Heart left ventricle (tissue), 16 donors: Measurements from ENCODE around the gene RABIF. TPM values are rescaled to one million over a fixed set of nuclear protein-coding genes. Genes with fewer than 3 reads are reported as not detected.

Source experiments
- ATAC-seq, 4 donors: fragments of 200-7000 bp; cut with Tn5 transposase; one replicate each; pipeline ENCODE4 v1.9.1; 2020 to 2022; ENCODE audit warnings: moderate library complexity in 4 of 4, mild to moderate bottlenecking in 3 of 4, moderate number of reproducible peaks in 1 of 4
- DNase-seq, 5 donors: peaks; one replicate each; pipeline ENCODE4 v3.0.0-alpha.2; 2020
- H3K27ac ChIP-seq, 12 donors: fragments of 200-600 bp; sonication (generic) in 4 of 12; one replicate each; pipeline versions ENCODE4 v1.5.0 to v1.8.0; 2016 to 2022; ENCODE audit warnings: mild to moderate bottlenecking in 2 of 12
- H3K27me3 ChIP-seq, 9 donors: fragments of 200-600 bp; sonication (generic) in 2 of 9; one replicate each; pipeline versions ENCODE4 v1.5.1 to v1.8.0; 2016 to 2022; ENCODE audit warnings: mild to moderate bottlenecking in 3 of 9
- H3K36me3 ChIP-seq, 9 donors: fragments of 200-600 bp; sonication (generic) in 2 of 9; one replicate each; pipeline versions ENCODE4 v1.5.0 to v1.8.0; 2018 to 2022; ENCODE audit warnings: mild to moderate bottlenecking in 2 of 9
- H3K4me1 ChIP-seq, 12 donors: fragments of 200-600 bp; sonication (generic) in 4 of 12; one replicate each; pipeline versions ENCODE4 v1.5.0 to v1.8.0; 2016 to 2022; ENCODE audit warnings: mild to moderate bottlenecking in 3 of 12
- H3K4me3 ChIP-seq, 12 donors: fragments of 200-600 bp; sonication (generic) in 4 of 12; one replicate each; pipeline versions ENCODE4 v1.5.0 to v1.8.0; 2017 to 2022; ENCODE audit warnings: mild to moderate bottlenecking in 9 of 12, moderate library complexity in 4 of 12
- H3K9me3 ChIP-seq, 12 donors: fragments of 200-600 bp; sonication (generic) in 4 of 12; one replicate each; pipeline versions ENCODE4 v1.5.0 to v1.8.0; 2016 to 2022; ENCODE audit warnings: mild to moderate bottlenecking in 1 of 12
- POLR2A ChIP-seq, 2 donors: fragments of 450-650 bp; IDR thresholded peaks; one replicate each; pipeline ENCODE4 v1.6.1; 2017; ENCODE audit warnings: antibody characterized with exemption in 2 of 2, mild to moderate bottlenecking in 2 of 2, moderate library complexity in 2 of 2
- WGBS, 4 donors: extraction: QIAGEN DNeasy Blood & Tissue Kit in 2 of 4; methylation state at CpG; one replicate each; pipeline versions ENCODE4 v1.1.5 to v1.1.7; 2013 to 2018; 5-methylcytosine and 5-hydroxymethylcytosine counted together
- intact Hi-C, 10 donors: fragments of 100-400 bp; cut with DNase I; formaldehyde crosslinking; loops; one replicate each; pipeline versions ENCODE4 v1.11.1 to v1.14.2; 2022
- polyA plus RNA-seq, 2 donors: library from polyadenylated mRNA; stranded (reverse); fragments of 200-250 nt; gene quantifications; one replicate each; pipeline ENCODE4 v1.2.3, GENCODE V29; 2013
- total RNA-seq, 9 donors: library from RNA; depleted of rRNA in 2 of 9; stranded (reverse); fragments of >200 nt in 2 of 9; fragmentation: NEBNext Ultra II Directional in 3 of 9; extraction: Animal tissue kit (Norgen Biotek cat#: 25700) in 3 of 9; gene quantifications; one replicate each; pipeline versions ENCODE4 v1.1.0 to v1.2.4, GENCODE V29; 2016 to 2023
- TF ChIP-seq, protein P1 (sequence below), 12 donors: fragments of 200-600 bp; sonication (generic) in 4 of 12; IDR thresholded peaks; one replicate each; pipeline versions ENCODE4 v1.5.0 to v1.8.0; 2018 to 2022; ENCODE audit warnings: antibody characterized with exemption in 12 of 12, mild to moderate bottlenecking in 5 of 12
- donor health status: ischemic (EF 13 %, LVEDD 7.1; RV severe dilation, severe dysfunction).
- donor health status: healthy with polysubstance abuse.
- donor health status: DM: no; HTN: yes; CAD: no.
- donor health status: DM: no; HTN: no; CAD: no.
- donor health status: ischemic (EF 25% LVEDD 6.9; RV normal size, moderate dysfunction).
- donor health status: ischemic (EF 25% LVEDD 5.7; RV mildly dilated, moderate dysfunction).
- donor health status: healthy.
- donor health status: DM: yes; HTN: yes; CAD: no.
- donor health status: ischemic (EF 35%, LVEDD 5.7; RV mildly dilated, moderate dysfunction).
- donor health status: nonischemic (EF 11% LVEDD 7.7; RV severe dilation, severe dysfunction).
- donor health status: DM: yes; HTN: yes; CAD: no.
- donor health status: PGD.
- donor health status: ischemic (EF 29% LVEDD 5.4; RV normal size, mild dysfunction).
- donor health status: nonischemic (EF 23%, LVEDD 6.1; RV moderate dilation, normal function).

RABIF gene
- total and polyA plus RNA-seq, 11 donors = 3.6 to 12.1 (median 5.3) TPM

DNA sequence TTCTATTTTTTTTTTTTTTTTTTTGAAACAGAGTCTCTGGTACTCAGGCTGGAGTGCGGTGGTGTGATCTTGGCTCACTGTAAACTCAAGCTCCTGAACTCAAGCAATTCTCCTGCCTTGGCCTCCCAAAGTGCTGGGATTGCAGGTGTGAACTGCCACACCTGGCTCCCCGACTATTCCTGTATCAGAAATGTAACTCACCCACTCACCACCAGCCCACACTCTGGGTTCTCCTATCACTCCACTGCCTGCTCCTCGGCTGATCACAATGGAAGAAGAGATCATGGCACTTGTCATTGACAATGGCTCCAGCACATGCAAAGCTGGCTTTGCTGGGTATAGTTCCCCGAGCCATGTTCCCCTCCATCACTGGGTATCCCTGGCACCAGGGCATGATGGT is 15.9 kb downstream of the RABIF start:
- Histone ChIP-seq H3K27ac (no peak overlapping the region), H3K27me3 (no peaks in the 10 kb centered on the region), H3K9me3 (no peaks in the 10 kb centered on the region), H3K36me3 (peaks cover 0 to 5% (median 0%) of the 10 kb centered on the region in 9 donors), H3K4me1 (no peaks in the 10 kb centered on the region), H3K4me3 (no peak overlapping the region)
- no peak for DNase-seq
- ATAC-seq = no peak
- WGBS, 4 donors = 81 to 94% (median 93%) methylated on average over 3 to 4 of the region's 4 CpGs
- intact Hi-C loops = no loop called here
- no peak for TF ChIP-seq POLR2A (IDR thresholded peaks at IDR 0.05)
- TF ChIP-seq, protein P1, sequence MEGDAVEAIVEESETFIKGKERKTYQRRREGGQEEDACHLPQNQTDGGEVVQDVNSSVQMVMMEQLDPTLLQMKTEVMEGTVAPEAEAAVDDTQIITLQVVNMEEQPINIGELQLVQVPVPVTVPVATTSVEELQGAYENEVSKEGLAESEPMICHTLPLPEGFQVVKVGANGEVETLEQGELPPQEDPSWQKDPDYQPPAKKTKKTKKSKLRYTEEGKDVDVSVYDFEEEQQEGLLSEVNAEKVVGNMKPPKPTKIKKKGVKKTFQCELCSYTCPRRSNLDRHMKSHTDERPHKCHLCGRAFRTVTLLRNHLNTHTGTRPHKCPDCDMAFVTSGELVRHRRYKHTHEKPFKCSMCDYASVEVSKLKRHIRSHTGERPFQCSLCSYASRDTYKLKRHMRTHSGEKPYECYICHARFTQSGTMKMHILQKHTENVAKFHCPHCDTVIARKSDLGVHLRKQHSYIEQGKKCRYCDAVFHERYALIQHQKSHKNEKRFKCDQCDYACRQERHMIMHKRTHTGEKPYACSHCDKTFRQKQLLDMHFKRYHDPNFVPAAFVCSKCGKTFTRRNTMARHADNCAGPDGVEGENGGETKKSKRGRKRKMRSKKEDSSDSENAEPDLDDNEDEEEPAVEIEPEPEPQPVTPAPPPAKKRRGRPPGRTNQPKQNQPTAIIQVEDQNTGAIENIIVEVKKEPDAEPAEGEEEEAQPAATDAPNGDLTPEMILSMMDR (IDR thresholded peaks at IDR 0.05) = no peak

DNA sequence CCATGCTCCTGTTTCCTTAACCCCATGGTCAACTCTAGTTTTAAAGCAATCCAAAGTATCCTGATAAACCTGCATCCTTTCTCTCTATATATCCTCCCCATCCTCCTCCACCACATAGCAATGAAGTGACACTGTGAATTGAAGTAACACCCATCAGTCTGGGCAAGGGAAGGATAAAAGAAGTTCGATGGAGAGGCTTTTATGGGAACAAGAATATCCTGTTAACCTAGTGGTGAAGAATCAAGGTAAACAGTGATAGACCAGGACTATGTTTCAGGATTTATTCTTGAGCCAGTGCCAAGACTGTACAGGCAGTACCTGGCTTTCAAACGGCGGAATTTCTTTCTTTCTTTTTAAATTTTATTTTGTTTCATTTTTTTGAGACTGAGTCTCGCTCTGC is 17.6 kb downstream of the RABIF start:
- Histone ChIP-seq H3K9me3 (no peaks in the 10 kb centered on the region), H3K27ac (no peak overlapping the region), H3K4me3 (no peak overlapping the region), H3K36me3 (no peaks in the 10 kb centered on the region), H3K4me1 (no peaks in the 10 kb centered on the region), H3K27me3 (no peaks in the 10 kb centered on the region)
- WGBS, 4 donors = 78 to 86% (median 83%) methylated on average over 4 of the region's 4 CpGs
- intact Hi-C loops = no loop called here
- ATAC-seq (no peak), DNase-seq (no peak)
- TF ChIP-seq POLR2A (IDR thresholded peaks at IDR 0.05) = no peak
- TF ChIP-seq, protein P1 (IDR thresholded peaks at IDR 0.05) = no peak

DNA sequence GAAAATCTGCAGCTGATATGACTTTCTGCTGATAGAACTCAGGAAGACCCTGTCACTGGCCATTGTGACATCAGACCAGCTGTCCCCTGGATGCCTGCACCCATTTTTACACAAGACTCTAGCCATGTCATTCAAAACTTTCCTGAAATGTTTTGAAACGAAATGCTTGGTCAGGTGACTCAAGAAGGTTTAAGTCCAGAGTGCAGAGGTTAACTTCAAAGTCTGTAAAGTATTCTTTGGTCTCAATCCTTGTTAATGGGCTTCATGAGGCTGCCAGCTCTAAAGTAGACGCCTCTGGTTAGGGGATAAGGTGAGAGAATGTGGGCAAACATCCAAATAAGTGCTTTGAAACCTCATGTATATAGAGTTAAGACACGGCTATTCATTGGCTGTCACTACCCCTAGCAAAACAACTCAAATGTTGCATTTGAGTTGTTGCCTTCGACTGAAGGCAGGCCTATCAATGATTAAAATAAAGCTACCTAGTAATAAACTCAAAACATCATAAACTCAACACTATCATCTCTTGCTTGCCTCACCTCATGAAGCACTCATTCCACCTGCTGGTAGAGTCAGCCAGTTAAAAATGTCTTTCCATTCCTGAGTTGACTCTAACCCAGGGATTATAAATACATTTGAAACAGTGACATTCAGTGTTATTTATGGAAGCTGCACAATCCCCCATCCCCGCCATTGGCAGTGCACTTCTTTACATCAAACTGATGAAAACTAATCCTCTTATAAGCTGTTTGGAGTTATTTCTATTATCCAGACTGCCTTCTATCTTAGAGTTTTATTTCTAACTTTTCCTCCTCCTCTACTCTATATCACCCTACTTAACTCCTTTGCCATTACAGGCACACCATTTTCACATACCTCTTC is 26.0 kb downstream of the RABIF start:
- intact Hi-C loops = loop anchor here in 2 of 10 donors (5.0 to 10.0 kb wide), 2 partner anchors 51 to 98 kb away; partner anchors contain the start of gene PCAT6 (in 1 of the 2)

More for the DNA sequence above, 26.0 kb downstream of the RABIF start:
- Histone ChIP-seq H3K4me1 (peaks cover 0 to 20% (median 10%) of the 10 kb centered on the region in 12 donors), H3K27ac (no peak overlapping the region), H3K27me3 (peaks cover 0 to 6% (median 0%) of the 10 kb centered on the region in 9 donors), H3K9me3 (no peaks in the 10 kb centered on the region), H3K4me3 (no peak overlapping the region), H3K36me3 (no peaks in the 10 kb centered on the region)
- ATAC-seq (no peak), DNase-seq (no peak)
- WGBS, 4 donors = 68 to 81% (median 73%) methylated on average over 5 of the region's 5 CpGs
- no peak for TF ChIP-seq POLR2A (IDR thresholded peaks at IDR 0.05)
- TF ChIP-seq, protein P1 (IDR thresholded peaks at IDR 0.05) = no peak
